ES-I3 (cell line): ENCODE measurements around the gene CTSF.
A peak's percentile ranks its signal among the peaks of the same experiment; 100 is the strongest.
"Not testable (repeated sequence)": the region's sequence is repeated elsewhere in the genome, so short reads cannot be mapped to it uniquely, and the experiment has no call there.

Experiments
- H3K36me3 ChIP-seq: 2 replicates; pipeline ENCODE4 v1.6.1; 2013; ENCODE audit warnings: mild to moderate bottlenecking, low read length, control low read depth, moderate library complexity; ENCODE audit not compliant: insufficient read depth
- H3K4me1 ChIP-seq: 2 replicates; pipeline ENCODE4 v1.6.1; 2013; ENCODE audit warnings: mild to moderate bottlenecking, control low read depth, low read length; ENCODE audit not compliant: insufficient read depth
- H3K9ac ChIP-seq: 2 replicates; pipeline ENCODE4 v1.6.1; 2013; ENCODE audit warnings: low read depth, mild to moderate bottlenecking, low read length, moderate library complexity
- H3K9me3 ChIP-seq: 2 replicates; pipeline ENCODE4 v1.6.1; 2013; ENCODE audit warnings: mild to moderate bottlenecking, low read length, moderate library complexity; ENCODE audit not compliant: control insufficient read depth, insufficient read depth

The CTSF gene

GRCh38 chr11:66557733-66558326 lies 10.6 kb downstream of the CTSF start:
- no peak overlapping the region for H3K9ac ChIP-seq
- H3K36me3 ChIP-seq: no peaks in the 10 kb centered on the region
- H3K4me1 ChIP-seq: no peaks in the 10 kb centered on the region
- H3K9me3 ChIP-seq: no peaks in the 10 kb centered on the region

- Histone ChIP-seq H3K36me3 (no peaks in the 10 kb centered on the region), H3K9ac (no peak overlapping the region), H3K4me1 (no peaks in the 10 kb centered on the region), H3K9me3 (no peaks in the 10 kb centered on the region)
Measured at GRCh38 chr11:66556086-66556485, 12.3 kb downstream of the CTSF start.

GRCh38 chr11:66555416-66555815 lies 13.0 kb downstream of the CTSF start:
- Histone ChIP-seq H3K9ac (no peak overlapping the region), H3K36me3 (no peaks in the 10 kb centered on the region), H3K9me3 (no peaks in the 10 kb centered on the region), H3K4me1 (no peaks in the 10 kb centered on the region)

GRCh38 chr11:66554602-66555001 lies 13.8 kb downstream of the CTSF start:
- H3K9ac ChIP-seq: no peak overlapping the region
- H3K9me3 ChIP-seq: no peaks in the 10 kb centered on the region
- no peaks in the 10 kb centered on the region for H3K4me1 ChIP-seq
- no peaks in the 10 kb centered on the region for H3K36me3 ChIP-seq

- Histone ChIP-seq H3K36me3 (no peaks in the 10 kb centered on the region), H3K4me1 (peaks cover 18% of the 10 kb centered on the region), H3K9me3 (no peaks in the 10 kb centered on the region), H3K9ac (no peak overlapping the region)
Measured at GRCh38 chr11:66550887-66551286, 17.5 kb downstream of the CTSF start.

GRCh38 chr11:66549696-66550095 lies 18.7 kb downstream of the CTSF start:
- Histone ChIP-seq H3K9ac (no peak overlapping the region), H3K36me3 (no peaks in the 10 kb centered on the region), H3K9me3 (no peaks in the 10 kb centered on the region), H3K4me1 (peaks cover 18% of the 10 kb centered on the region)

GRCh38 chr11:66548774-66549630 lies 19.4 kb downstream of the CTSF start:
- H3K36me3 ChIP-seq: no peaks in the 10 kb centered on the region
- peaks cover 22% of the 10 kb centered on the region for H3K4me1 ChIP-seq
- no peak overlapping the region for H3K9ac ChIP-seq
- H3K9me3 ChIP-seq: no peaks in the 10 kb centered on the region

GRCh38 chr11:66548041-66548440 lies 20.4 kb downstream of the CTSF start:
- Histone ChIP-seq H3K4me1 (peaks cover 29% of the 10 kb centered on the region), H3K9ac (no peak overlapping the region), H3K36me3 (no peaks in the 10 kb centered on the region), H3K9me3 (no peaks in the 10 kb centered on the region)

GRCh38 chr11:66547662-66548009 lies 20.8 kb downstream of the CTSF start:
- H3K9me3 ChIP-seq: no peaks in the 10 kb centered on the region
- H3K4me1 ChIP-seq: peaks cover 29% of the 10 kb centered on the region
- H3K36me3 ChIP-seq: no peaks in the 10 kb centered on the region
- peak overlapping the region; percentile 31; the same call in 1 of the 2 replicates for H3K9ac ChIP-seq

GRCh38 chr11:66546966-66547661 lies 21.3 kb downstream of the CTSF start:
- peak overlapping the region; percentile 31 for H3K9ac ChIP-seq
- peaks cover 29% of the 10 kb centered on the region for H3K4me1 ChIP-seq
- H3K9me3 ChIP-seq: no peaks in the 10 kb centered on the region
- H3K36me3 ChIP-seq: no peaks in the 10 kb centered on the region

- peaks cover 29% of the 10 kb centered on the region for H3K4me1 ChIP-seq
- H3K36me3 ChIP-seq: no peaks in the 10 kb centered on the region
- no peaks in the 10 kb centered on the region for H3K9me3 ChIP-seq
- H3K9ac ChIP-seq: peak within 1 kb of the TSS; percentile 86
Measured at GRCh38 chr11:66546368-66546965, 21.9 kb downstream of the CTSF start, which contains the start of gene ACTN3. Gene ACTN3 (plus strand): TSS chr11:66546903. CDS start chr11:66546938, 35 bp downstream.

GRCh38 chr11:66545701-66546367 lies 22.6 kb downstream of the CTSF start, which contains the start of gene ZDHHC24:
Gene ZDHHC24 (minus strand): TSS chr11:66546048. CDS start chr11:66546003, 45 bp downstream.
- Histone ChIP-seq H3K4me1 (peaks cover 29% of the 10 kb centered on the region), H3K36me3 (no peaks in the 10 kb centered on the region), H3K9ac (peak within 1 kb of the TSS; percentile 86), H3K9me3 (no peaks in the 10 kb centered on the region)

- not testable (repeated sequence) for H3K36me3 ChIP-seq, H3K9me3 ChIP-seq
- Histone ChIP-seq H3K4me1 (peaks cover 29% of the 10 kb centered on the region), H3K9ac (peak overlapping the region; percentile 86)
Measured at GRCh38 chr11:66544952-66545351, 23.5 kb downstream of the CTSF start.
